ENCODE results near the gene VAMP8. TPM values are rescaled to one million over a fixed set of nuclear protein-coding genes. Genes with fewer than 3 reads are reported as not detected.
"Not testable (repeated sequence)": the region's sequence is repeated elsewhere in the genome, so short reads cannot be mapped to it uniquely, and the experiment has no call there.

Gene VAMP8
- total and polyA plus RNA-seq, 2 donors, result 133 to 433 TPM

DNA sequence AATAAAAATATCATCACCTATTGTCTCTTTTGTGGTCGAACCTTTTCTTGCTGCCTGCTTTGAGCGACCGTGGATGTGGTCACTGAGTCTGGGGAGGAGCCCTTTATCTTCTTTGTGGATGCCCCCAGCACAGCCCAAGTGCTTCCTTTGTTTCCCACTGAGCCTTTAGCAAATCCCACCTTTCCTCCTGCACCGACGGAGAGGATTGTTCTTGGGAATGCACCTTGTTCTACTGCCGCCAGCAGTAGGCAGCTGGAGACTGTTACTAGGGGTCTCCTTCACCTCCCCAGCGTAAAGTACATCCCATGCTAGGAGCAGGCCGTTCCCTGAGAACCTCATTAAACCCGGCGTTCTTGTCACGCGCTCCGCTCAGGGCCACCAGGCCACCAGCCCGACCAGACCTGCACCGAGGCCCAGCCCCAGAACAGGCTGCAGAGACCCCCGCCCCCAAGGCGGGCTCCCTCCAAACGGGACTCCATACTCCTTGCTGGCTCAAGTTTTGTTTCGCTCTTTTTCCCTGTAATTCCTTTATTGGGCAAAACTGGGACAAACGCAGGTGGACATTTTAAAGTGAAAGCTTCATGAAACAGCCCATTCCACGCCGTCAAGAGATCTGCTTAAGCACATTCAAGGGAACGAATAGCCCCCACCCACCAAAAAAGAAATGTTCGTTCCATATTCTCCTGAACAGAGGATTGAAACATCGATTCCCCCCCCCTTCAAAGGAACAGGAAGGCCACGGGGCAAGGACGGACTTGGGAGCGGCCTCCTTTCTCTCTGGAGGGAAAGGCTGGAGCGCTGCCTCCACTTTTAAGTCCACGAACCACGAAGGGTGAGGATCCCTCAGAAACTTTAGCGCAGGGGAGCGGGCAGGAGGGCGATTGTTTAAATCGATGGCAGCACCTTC lies 39.5 kb upstream of the VAMP8 start:
- 1% methylated on average over 35 of the region's 35 CpGs for WGBS

DNA sequence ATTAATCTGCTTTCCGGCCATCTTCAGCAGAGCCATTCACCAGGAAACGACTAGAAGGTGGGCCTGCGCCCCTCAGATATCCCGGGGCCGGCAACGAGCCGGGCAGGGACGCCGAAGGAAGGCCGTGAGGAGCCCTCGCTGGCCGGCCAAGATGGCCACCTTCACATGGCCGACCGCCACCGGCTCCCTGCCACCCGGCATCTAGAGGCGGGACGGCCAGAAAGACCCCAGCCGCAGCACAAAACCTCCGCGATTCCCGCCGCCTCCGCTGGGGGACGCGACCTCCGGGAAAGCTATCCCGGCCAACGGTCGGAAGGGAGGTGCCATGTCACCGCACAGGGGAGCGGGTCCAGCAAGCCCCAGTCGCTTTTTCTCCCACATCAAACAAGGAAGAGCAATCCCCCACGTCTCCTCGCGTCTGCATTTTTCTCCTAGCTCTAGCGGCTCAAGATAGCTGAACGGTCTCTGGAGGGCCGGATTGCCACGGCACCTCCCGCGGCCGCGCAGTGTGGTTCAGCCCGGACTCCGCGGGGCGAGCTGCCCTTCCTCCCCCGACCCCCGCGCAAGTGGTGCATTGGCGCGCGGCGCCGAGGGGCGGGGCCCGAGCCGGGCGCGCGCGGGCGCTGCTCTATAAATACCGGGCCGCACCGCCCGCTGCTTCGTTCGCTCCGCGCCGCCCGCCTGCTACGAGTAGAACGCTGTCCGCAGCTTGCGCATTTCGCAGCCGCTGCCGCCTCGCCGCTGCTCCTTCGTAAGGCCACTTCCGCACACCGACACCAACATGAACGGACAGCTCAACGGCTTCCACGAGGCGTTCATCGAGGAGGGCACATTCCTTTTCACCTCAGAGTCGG lies 38.7 kb upstream of the VAMP8 start, which contains the start of gene MAT2A:
TSS of gene MAT2A (plus strand) at position 662 of the 854 bp plus-strand sequence. CDS start at position 782, 120 bp downstream.
- peak within 1 kb of the TSS; percentile 96 to 98 for H3K27ac ChIP-seq (ENCODE audit: low read depth in 1 of 2, low read length in 1 of 2)
- H3K27me3 ChIP-seq (ENCODE audit: control insufficient read depth in 2 of 2, insufficient read depth in 1 of 2, low read length in 1 of 2), result no peaks in the 10 kb centered on the region
- peak within 1 kb of the TSS; percentile 65 to 88 for H3K4me3 ChIP-seq (ENCODE audit: low read length in 2 of 2)
- peaks cover 8 to 23% of the 10 kb centered on the region in 2 donors for H3K4me1 ChIP-seq (ENCODE audit: control insufficient read depth in 2 of 2, insufficient read depth in 2 of 2, low read length in 2 of 2)
- WGBS, result under 1% methylated on average over 92 of the region's 92 CpGs
- peaks cover 19 to 34% of the 10 kb centered on the region in 2 donors for H3K36me3 ChIP-seq (ENCODE audit: control insufficient read depth in 2 of 2, insufficient read depth in 2 of 2, low read length in 1 of 2)
- no peaks in the 10 kb centered on the region for H3K9me3 ChIP-seq (ENCODE audit: control insufficient read depth in 2 of 2, insufficient read depth in 1 of 2, low read length in 1 of 2)
- DNase-seq (ENCODE audit: low read depth in 6 of 9, low spot score in 9 of 9), result peak; percentile 71 to 95 (median 88)

More for the DNA sequence above, 39.5 kb upstream of the VAMP8 start:
- Histone ChIP-seq H3K27me3 (ENCODE audit: control insufficient read depth in 2 of 2, insufficient read depth in 1 of 2, low read length in 1 of 2) (no peaks in the 10 kb centered on the region), H3K4me1 (ENCODE audit: control insufficient read depth in 2 of 2, insufficient read depth in 2 of 2, low read length in 2 of 2) (peaks cover 8 to 23% of the 10 kb centered on the region in 2 donors), H3K9me3 (ENCODE audit: control insufficient read depth in 2 of 2, insufficient read depth in 1 of 2, low read length in 1 of 2) (no peaks in the 10 kb centered on the region), H3K36me3 (ENCODE audit: control insufficient read depth in 2 of 2, insufficient read depth in 2 of 2, low read length in 1 of 2) (peaks cover 17 to 25% of the 10 kb centered on the region in 2 donors), H3K4me3 (ENCODE audit: low read length in 2 of 2) (peak overlapping the region; percentile 65 to 88), H3K27ac (ENCODE audit: low read depth in 1 of 2, low read length in 1 of 2) (peak overlapping the region; percentile 80 to 98)
- peak in 8 of 9 donors; percentile 19 to 69 (median 30) for DNase-seq (ENCODE audit: low read depth in 6 of 9, low spot score in 9 of 9)

DNA sequence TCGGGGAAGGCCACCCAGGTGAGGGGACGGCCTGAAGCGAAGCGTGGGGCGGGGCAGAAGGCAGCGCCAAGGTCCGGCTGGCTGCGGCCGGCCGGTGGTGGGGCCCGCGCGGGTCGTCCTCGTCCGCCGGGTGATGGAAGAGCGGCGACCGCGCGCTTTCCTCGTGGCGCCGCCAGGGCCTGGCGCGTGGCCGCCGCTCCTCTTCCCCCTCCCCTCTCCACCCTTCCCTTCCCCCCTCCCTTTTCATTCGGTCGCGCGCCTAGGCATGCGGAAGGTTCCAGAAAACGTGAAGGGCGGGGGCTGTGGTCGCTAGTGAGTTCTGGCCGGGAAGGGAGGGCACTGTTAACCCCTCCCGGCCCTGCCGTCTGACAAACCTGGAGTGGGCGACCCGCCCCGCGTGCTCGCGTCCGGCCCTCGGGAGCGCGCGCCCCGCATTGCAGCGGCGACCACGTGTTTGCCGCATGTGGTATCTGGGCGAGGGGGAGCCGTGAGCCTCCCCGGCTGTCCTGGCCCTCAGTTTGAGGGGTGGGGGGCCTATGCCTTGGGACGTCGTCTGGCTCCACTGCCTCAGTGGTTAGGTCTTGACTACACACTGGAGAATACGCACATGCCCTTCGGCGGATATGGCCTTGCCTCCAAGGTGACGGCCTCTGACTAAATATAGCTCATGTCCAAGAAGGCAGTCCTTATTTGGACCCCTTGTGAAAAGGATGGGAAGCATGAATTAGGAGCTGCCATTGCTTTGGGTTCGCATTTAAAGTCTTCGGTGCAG lies 37.8 kb upstream of the VAMP8 start:
- Histone ChIP-seq H3K27me3 (ENCODE audit: control insufficient read depth in 2 of 2, insufficient read depth in 1 of 2, low read length in 1 of 2) (no peaks in the 10 kb centered on the region), H3K4me3 (ENCODE audit: low read length in 2 of 2) (peak overlapping the region; percentile 65 to 88), H3K9me3 (ENCODE audit: control insufficient read depth in 2 of 2, insufficient read depth in 1 of 2, low read length in 1 of 2) (no peaks in the 10 kb centered on the region), H3K36me3 (ENCODE audit: control insufficient read depth in 2 of 2, insufficient read depth in 2 of 2, low read length in 1 of 2) (peaks cover 19 to 42% of the 10 kb centered on the region in 2 donors), H3K4me1 (ENCODE audit: control insufficient read depth in 2 of 2, insufficient read depth in 2 of 2, low read length in 2 of 2) (peaks cover 8 to 23% of the 10 kb centered on the region in 2 donors), H3K27ac (ENCODE audit: low read depth in 1 of 2, low read length in 1 of 2) (peak overlapping the region; percentile 92 to 96)
- peak; percentile 51 to 86 (median 71) for DNase-seq (ENCODE audit: low read depth in 6 of 9, low spot score in 9 of 9)
- under 1% methylated on average over 67 of the region's 67 CpGs for WGBS

DNA sequence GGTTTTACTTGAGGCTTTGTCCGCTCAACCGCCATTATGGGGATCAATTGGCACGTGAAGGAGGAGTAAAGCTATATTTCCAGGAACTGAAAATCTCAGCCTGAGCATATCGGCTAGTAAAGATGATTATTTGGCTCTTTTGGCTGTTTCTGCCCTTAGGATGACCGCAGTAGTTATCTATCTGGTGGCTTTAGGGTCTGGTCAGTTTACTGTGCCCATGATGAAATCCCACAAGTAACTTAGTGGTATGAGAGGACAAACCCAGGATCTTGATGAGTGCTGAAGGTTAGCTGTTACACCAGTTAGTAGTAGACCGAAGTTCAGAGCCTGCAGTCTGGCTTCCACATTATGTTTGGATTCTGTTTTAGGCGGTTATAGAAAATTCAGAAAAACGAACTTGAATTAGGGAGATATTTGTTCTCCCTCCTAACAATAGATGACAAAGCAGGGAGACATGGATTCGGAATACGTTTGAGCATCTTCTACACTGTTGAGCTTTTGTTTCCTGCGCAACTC lies 37.2 kb upstream of the VAMP8 start:
- Histone ChIP-seq H3K27me3 (ENCODE audit: control insufficient read depth in 2 of 2, insufficient read depth in 1 of 2, low read length in 1 of 2) (no peaks in the 10 kb centered on the region), H3K4me1 (ENCODE audit: control insufficient read depth in 2 of 2, insufficient read depth in 2 of 2, low read length in 2 of 2) (peaks cover 8 to 23% of the 10 kb centered on the region in 2 donors), H3K36me3 (ENCODE audit: control insufficient read depth in 2 of 2, insufficient read depth in 2 of 2, low read length in 1 of 2) (peaks cover 21 to 48% of the 10 kb centered on the region in 2 donors), H3K4me3 (ENCODE audit: low read length in 2 of 2) (peak overlapping the region; percentile 65 to 88), H3K27ac (ENCODE audit: low read depth in 1 of 2, low read length in 1 of 2) (peak overlapping the region; percentile 59 to 72), H3K9me3 (ENCODE audit: control insufficient read depth in 2 of 2, insufficient read depth in 1 of 2, low read length in 1 of 2) (no peaks in the 10 kb centered on the region)
- no peak for DNase-seq (ENCODE audit: low read depth in 6 of 9, low spot score in 9 of 9)
- 3% methylated on average over 11 of the region's 11 CpGs for WGBS

DNA sequence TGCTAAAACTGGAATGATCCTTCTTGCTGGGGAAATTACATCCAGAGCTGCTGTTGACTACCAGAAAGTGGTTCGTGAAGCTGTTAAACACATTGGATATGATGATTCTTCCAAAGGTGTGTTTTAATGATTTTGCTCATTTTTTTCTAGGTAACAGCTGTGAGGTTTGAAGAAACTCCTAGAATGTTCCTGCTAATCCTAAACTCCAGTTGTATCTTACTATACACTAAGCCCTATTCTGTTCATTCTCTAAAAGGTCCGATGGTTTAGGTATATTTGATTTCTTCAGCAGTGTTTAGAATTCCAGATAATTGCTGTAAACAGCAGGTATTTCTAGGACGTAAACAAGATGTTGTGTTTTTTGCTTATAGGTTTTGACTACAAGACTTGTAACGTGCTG lies 36.1 kb upstream of the VAMP8 start:
- Histone ChIP-seq H3K4me3 (ENCODE audit: low read length in 2 of 2) (peak overlapping the region; percentile 65 to 88), H3K4me1 (ENCODE audit: control insufficient read depth in 2 of 2, insufficient read depth in 2 of 2, low read length in 2 of 2) (peaks cover 8 to 23% of the 10 kb centered on the region in 2 donors)

DNA sequence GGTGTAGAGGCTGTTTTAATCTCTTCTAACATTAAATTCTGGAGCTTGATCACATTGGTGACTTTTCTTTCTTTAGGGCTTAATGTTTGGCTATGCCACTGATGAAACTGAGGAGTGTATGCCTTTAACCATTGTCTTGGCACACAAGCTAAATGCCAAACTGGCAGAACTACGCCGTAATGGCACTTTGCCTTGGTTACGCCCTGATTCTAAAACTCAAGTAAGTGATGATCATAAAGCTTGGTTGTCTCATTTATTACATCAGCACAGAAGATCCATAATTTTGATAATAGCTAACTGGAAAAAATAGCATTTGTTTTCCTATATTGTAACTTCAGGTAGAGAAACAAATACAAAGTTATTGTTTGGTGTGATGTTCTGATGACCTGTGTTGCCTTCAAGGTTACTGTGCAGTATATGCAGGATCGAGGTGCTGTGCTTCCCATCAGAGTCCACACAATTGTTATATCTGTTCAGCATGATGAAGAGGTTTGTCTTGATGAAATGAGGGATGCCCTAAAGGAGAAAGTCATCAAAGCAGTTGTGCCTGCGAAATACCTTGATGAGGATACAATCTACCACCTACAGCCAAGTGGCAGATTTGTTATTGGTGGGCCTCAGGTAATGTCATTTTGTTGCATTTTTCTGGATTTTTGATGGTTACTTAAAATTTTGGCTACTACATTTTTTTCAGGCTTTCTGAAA lies 35.5 kb upstream of the VAMP8 start:
- DNase-seq (ENCODE audit: low read depth in 6 of 9, low spot score in 9 of 9), result no peak
- H3K36me3 ChIP-seq (ENCODE audit: control insufficient read depth in 2 of 2, insufficient read depth in 2 of 2, low read length in 1 of 2), result peaks cover 31 to 64% of the 10 kb centered on the region in 2 donors
- H3K9me3 ChIP-seq (ENCODE audit: control insufficient read depth in 2 of 2, insufficient read depth in 1 of 2, low read length in 1 of 2), result no peaks in the 10 kb centered on the region
- H3K27me3 ChIP-seq (ENCODE audit: control insufficient read depth in 2 of 2, insufficient read depth in 1 of 2, low read length in 1 of 2), result no peaks in the 10 kb centered on the region
- peaks cover 8 to 23% of the 10 kb centered on the region in 2 donors for H3K4me1 ChIP-seq (ENCODE audit: control insufficient read depth in 2 of 2, insufficient read depth in 2 of 2, low read length in 2 of 2)
- WGBS, result 90% methylated on average over 5 of the region's 5 CpGs
- no peak overlapping the region for H3K27ac ChIP-seq (ENCODE audit: low read depth in 1 of 2, low read length in 1 of 2)
- no peak overlapping the region for H3K4me3 ChIP-seq (ENCODE audit: low read length in 2 of 2)

More for the DNA sequence above, 36.1 kb upstream of the VAMP8 start:
- Histone ChIP-seq H3K36me3 (ENCODE audit: control insufficient read depth in 2 of 2, insufficient read depth in 2 of 2, low read length in 1 of 2) (peaks cover 28 to 59% of the 10 kb centered on the region in 2 donors), H3K27me3 (ENCODE audit: control insufficient read depth in 2 of 2, insufficient read depth in 1 of 2, low read length in 1 of 2) (no peaks in the 10 kb centered on the region), H3K9me3 (ENCODE audit: control insufficient read depth in 2 of 2, insufficient read depth in 1 of 2, low read length in 1 of 2) (no peaks in the 10 kb centered on the region), H3K27ac (ENCODE audit: low read depth in 1 of 2, low read length in 1 of 2) (no peak overlapping the region)
- no peak for DNase-seq (ENCODE audit: low read depth in 6 of 9, low spot score in 9 of 9)
- 57% methylated on average over 4 of the region's 4 CpGs for WGBS

DNA sequence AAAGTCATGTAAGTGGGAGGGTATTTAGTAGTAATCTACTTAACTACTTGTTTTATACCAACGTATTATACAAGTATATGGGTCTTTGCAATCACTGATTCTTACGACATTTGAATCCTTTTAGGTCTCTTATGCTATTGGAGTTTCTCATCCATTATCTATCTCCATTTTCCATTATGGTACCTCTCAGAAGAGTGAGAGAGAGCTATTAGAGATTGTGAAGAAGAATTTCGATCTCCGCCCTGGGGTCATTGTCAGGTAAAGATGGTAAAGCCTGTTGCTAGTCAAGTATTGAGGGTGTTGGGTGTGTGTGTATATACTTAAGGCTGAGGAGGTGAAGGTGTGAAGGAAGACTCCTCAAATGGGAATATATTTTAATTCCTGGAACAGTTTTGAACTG lies 34.6 kb upstream of the VAMP8 start:
- WGBS, result 95% methylated on average over 4 of the region's 4 CpGs
- no peaks in the 10 kb centered on the region for H3K9me3 ChIP-seq (ENCODE audit: control insufficient read depth in 2 of 2, insufficient read depth in 1 of 2, low read length in 1 of 2)
- H3K27ac ChIP-seq (ENCODE audit: low read depth in 1 of 2, low read length in 1 of 2), result no peak overlapping the region
- H3K4me1 ChIP-seq (ENCODE audit: control insufficient read depth in 2 of 2, insufficient read depth in 2 of 2, low read length in 2 of 2), result peaks cover under 1 to 16% of the 10 kb centered on the region in 2 donors
- no peak for DNase-seq (ENCODE audit: low read depth in 6 of 9, low spot score in 9 of 9)
- H3K4me3 ChIP-seq (ENCODE audit: low read length in 2 of 2), result no peak overlapping the region
- H3K36me3 ChIP-seq (ENCODE audit: control insufficient read depth in 2 of 2, insufficient read depth in 2 of 2, low read length in 1 of 2), result peaks cover 35 to 68% of the 10 kb centered on the region in 2 donors
- no peaks in the 10 kb centered on the region for H3K27me3 ChIP-seq (ENCODE audit: control insufficient read depth in 2 of 2, insufficient read depth in 1 of 2, low read length in 1 of 2)

DNA sequence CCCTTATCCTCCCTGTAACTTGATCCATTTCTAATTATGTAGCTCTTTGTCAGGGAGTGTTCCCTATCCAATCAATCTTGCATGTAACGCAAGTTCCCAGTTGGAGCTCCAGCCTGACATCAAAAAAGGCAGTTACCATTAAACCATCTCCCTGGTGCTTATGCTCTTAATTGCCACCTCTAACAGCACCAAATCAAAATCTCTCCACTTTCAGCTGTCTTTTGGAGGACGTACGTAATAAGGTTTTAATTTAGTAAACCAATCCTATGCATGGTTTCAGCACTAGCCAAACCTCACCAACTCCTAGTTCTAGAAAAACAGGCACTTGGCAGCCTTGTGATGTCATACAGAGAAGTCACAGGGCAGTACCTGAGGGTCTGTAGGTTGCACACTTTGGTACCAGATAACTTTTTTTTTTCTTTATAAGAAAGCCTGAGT lies 33.1 kb upstream of the VAMP8 start:
- H3K27ac ChIP-seq (ENCODE audit: low read depth in 1 of 2, low read length in 1 of 2); DNase-seq (ENCODE audit: low read depth in 6 of 9, low spot score in 9 of 9); H3K27me3 ChIP-seq (ENCODE audit: control insufficient read depth in 2 of 2, insufficient read depth in 1 of 2, low read length in 1 of 2); H3K9me3 ChIP-seq (ENCODE audit: control insufficient read depth in 2 of 2, insufficient read depth in 1 of 2, low read length in 1 of 2); H3K4me3 ChIP-seq (ENCODE audit: low read length in 2 of 2): not testable (repeated sequence)
- Histone ChIP-seq H3K4me1 (ENCODE audit: control insufficient read depth in 2 of 2, insufficient read depth in 2 of 2, low read length in 2 of 2) (peaks cover 0 to 16% of the 10 kb centered on the region in 2 donors), H3K36me3 (ENCODE audit: control insufficient read depth in 2 of 2, insufficient read depth in 2 of 2, low read length in 1 of 2) (peaks cover 39 to 75% of the 10 kb centered on the region in 2 donors)
- 97% methylated on average over 3 of the region's 3 CpGs for WGBS
